ENCODE measurements around the gene TFDP3. TPM values are rescaled to one million over a fixed set of nuclear protein-coding genes. Genes with fewer than 3 reads are reported as not detected.

The TFDP3 gene
- total RNA-seq, 1 donor from 2014 or later = not detected

- Mint-ChIP-seq H3K4me1 (no peaks in the 10 kb centered on the region), H3K9me3 (no peaks in the 10 kb centered on the region), H3K4me3 (no peak overlapping the region), H3K27ac (no peak overlapping the region), H3K27me3 (ENCODE audit: insufficient read depth, low read depth) (peaks cover 4% of the 10 kb centered on the region), H3K36me3 (no peaks in the 10 kb centered on the region)
- no peaks in the 10 kb centered on the region for H3K9me3 ChIP-seq (ENCODE audit: low read depth)
- H3K27me3 ChIP-seq = no peaks in the 10 kb centered on the region
- TF ChIP-seq EZH2phosphoT487 (IDR thresholded peaks at IDR 0.05) (no peak), CTCF (IDR thresholded peaks at IDR 0.05) (no peak), EZH2 (IDR thresholded peaks at IDR 0.05) (no peak)
- H3K4me3 ChIP-seq = no peak overlapping the region
- H3F3A ChIP-seq (ENCODE audit: low read depth) = no peaks in the 10 kb centered on the region
- H3K4me1 ChIP-seq = no peaks in the 10 kb centered on the region
- H3K4me2 ChIP-seq = no peak overlapping the region
- H4K20me1 ChIP-seq (ENCODE audit: low read depth) = no peaks in the 10 kb centered on the region
- no peak for DNase-seq (ENCODE audit: low spot score)
- H3K36me3 ChIP-seq = no peaks in the 10 kb centered on the region
- no peaks in the 10 kb centered on the region for H3K79me2 ChIP-seq (ENCODE audit: low read depth)
- H3K9ac ChIP-seq = no peak overlapping the region
- no peak overlapping the region for H3K27ac ChIP-seq
- H2AFZ ChIP-seq (replicated peaks) = no peak overlapping the region
These were observed 32.2 kb downstream of the TFDP3 start for GRCh38 chrX:133185938-133186337.

- Histone ChIP-seq H3F3A (ENCODE audit: low read depth) (no peaks in the 10 kb centered on the region), H3K9ac (no peak overlapping the region), H3K79me2 (ENCODE audit: low read depth) (no peaks in the 10 kb centered on the region), H3K36me3 (no peaks in the 10 kb centered on the region), H4K20me1 (ENCODE audit: low read depth) (no peaks in the 10 kb centered on the region), H3K27ac (no peak overlapping the region), H2AFZ (replicated peaks) (no peak overlapping the region), H3K27me3 (no peaks in the 10 kb centered on the region), H3K4me2 (no peak overlapping the region), H3K9me3 (ENCODE audit: low read depth) (no peaks in the 10 kb centered on the region), H3K4me3 (no peak overlapping the region), H3K4me1 (no peaks in the 10 kb centered on the region)
- no peak for TF ChIP-seq EZH2phosphoT487 (IDR thresholded peaks at IDR 0.05)
- TF ChIP-seq CTCF (IDR thresholded peaks at IDR 0.05) = no peak
- TF ChIP-seq EZH2 (IDR thresholded peaks at IDR 0.05) = no peak
- no peaks in the 10 kb centered on the region for H3K9me3 Mint-ChIP-seq
- no peak overlapping the region for H3K27ac Mint-ChIP-seq
- no peak for DNase-seq (ENCODE audit: low spot score)
- H3K27me3 Mint-ChIP-seq (ENCODE audit: insufficient read depth, low read depth) = peaks cover 4% of the 10 kb centered on the region
- H3K36me3 Mint-ChIP-seq = no peaks in the 10 kb centered on the region
- no peaks in the 10 kb centered on the region for H3K4me1 Mint-ChIP-seq
- no peak overlapping the region for H3K4me3 Mint-ChIP-seq
These were observed 33.0 kb downstream of the TFDP3 start for GRCh38 chrX:133185119-133185518.

- H3K9me3 ChIP-seq (ENCODE audit: low read depth) = no peaks in the 10 kb centered on the region
- no peak overlapping the region for H3K4me3 ChIP-seq
- DNase-seq (ENCODE audit: low spot score) = no peak
- no peaks in the 10 kb centered on the region for H3K79me2 ChIP-seq (ENCODE audit: low read depth)
- H3K9ac ChIP-seq = no peak overlapping the region
- H3K27me3 ChIP-seq = no peaks in the 10 kb centered on the region
- no peaks in the 10 kb centered on the region for H4K20me1 ChIP-seq (ENCODE audit: low read depth)
- no peak for TF ChIP-seq EZH2 (IDR thresholded peaks at IDR 0.05)
- TF ChIP-seq CTCF (IDR thresholded peaks at IDR 0.05) = no peak
- no peak for TF ChIP-seq EZH2phosphoT487 (IDR thresholded peaks at IDR 0.05)
- H3K4me2 ChIP-seq = no peak overlapping the region
- no peak overlapping the region for H3K27ac ChIP-seq
- H3F3A ChIP-seq (ENCODE audit: low read depth) = no peaks in the 10 kb centered on the region
- Mint-ChIP-seq H3K4me3 (no peak overlapping the region), H3K27me3 (ENCODE audit: insufficient read depth, low read depth) (peaks cover 4% of the 10 kb centered on the region), H3K4me1 (no peaks in the 10 kb centered on the region), H3K27ac (no peak overlapping the region), H3K36me3 (no peaks in the 10 kb centered on the region), H3K9me3 (no peaks in the 10 kb centered on the region)
- no peaks in the 10 kb centered on the region for H3K4me1 ChIP-seq
- no peak overlapping the region for H2AFZ ChIP-seq (replicated peaks)
- no peaks in the 10 kb centered on the region for H3K36me3 ChIP-seq
These were observed 34.3 kb downstream of the TFDP3 start for GRCh38 chrX:133183806-133184205.
